Suprapubic skin (tissue), 4 donors: ENCODE measurements around the gene ARID1B. TPM values are rescaled to one million over a fixed set of nuclear protein-coding genes. Genes with fewer than 3 reads are reported as not detected.

Experiments
- DNase-seq, 2 donors: peaks; one replicate each; pipeline ENCODE4 v3.0.0-alpha.2; 2019; ENCODE audit warnings: low spot score in 2 of 2
- H3K27ac ChIP-seq: fragments of 200-600 bp; sonication (generic); one replicate; pipeline ENCODE4 v1.5.1; 2019
- H3K27me3 ChIP-seq: fragments of 200-600 bp; sonication (generic); one replicate; pipeline ENCODE4 v1.5.1; 2019
- H3K36me3 ChIP-seq: fragments of 200-600 bp; sonication (generic); one replicate; pipeline ENCODE4 v1.5.1; 2019
- H3K4me1 ChIP-seq: fragments of 200-600 bp; sonication (generic); one replicate; pipeline ENCODE4 v1.5.1; 2019
- H3K4me3 ChIP-seq: fragments of 200-600 bp; sonication (generic); one replicate; pipeline ENCODE4 v1.5.1; 2019; ENCODE audit warnings: mild to moderate bottlenecking
- H3K9me3 ChIP-seq: fragments of 200-600 bp; sonication (generic); one replicate; pipeline ENCODE4 v1.5.1; 2019
- CTCF ChIP-seq, 2 donors: fragments of 200-600 bp in 1 of 2; fragments of 450-650 bp in 1 of 2; sonication (generic) in 1 of 2; IDR thresholded peaks; one replicate each; pipeline ENCODE4 v1.5.1; 2016 to 2019; ENCODE audit warnings: antibody characterized with exemption in 2 of 2, mild to moderate bottlenecking in 1 of 2, moderate library complexity in 1 of 2
- EP300 ChIP-seq: sonication (generic); formaldehyde crosslinking; IDR thresholded peaks from one replicate; pipeline ENCODE4 v1.6.1; 2017; ENCODE audit warnings: antibody characterized with exemption
- POLR2A ChIP-seq, 2 donors: fragments of 450-650 bp; IDR thresholded peaks; one replicate each; pipeline ENCODE4 v1.6.1; 2017; ENCODE audit warnings: antibody characterized with exemption in 2 of 2, mild to moderate bottlenecking in 2 of 2, moderate library complexity in 2 of 2
- POLR2AphosphoS5 ChIP-seq, 3 donors: sonication (generic); formaldehyde crosslinking; IDR thresholded peaks; one replicate each; pipeline ENCODE4 v1.6.1; 2017; ENCODE audit warnings: antibody characterized with exemption in 3 of 3
- WGBS: methylation state at CpG from one replicate; pipeline ENCODE4 v1.1.5; 2018; 5-methylcytosine and 5-hydroxymethylcytosine counted together
- total RNA-seq, 4 donors: library from RNA; depleted of rRNA; stranded (reverse); fragments of >200 nt; gene quantifications; one replicate each; pipeline ENCODE4 v1.1.0, GENCODE V29; 2016

Gene ARID1B
- total RNA-seq, 4 donors from 2014 or later, result 102 to 233 (median 129) TPM

- TF ChIP-seq CTCF (IDR thresholded peaks at IDR 0.05) (no peak), POLR2AphosphoS5 (IDR thresholded peaks at IDR 0.05) (no peak), EP300 (no peak), POLR2A (IDR thresholded peaks at IDR 0.05) (no peak)
- Histone ChIP-seq H3K36me3 (no peaks in the 10 kb centered on the region), H3K27me3 (no peaks in the 10 kb centered on the region), H3K27ac (no peak overlapping the region), H3K9me3 (no peaks in the 10 kb centered on the region), H3K4me3 (no peak overlapping the region), H3K4me1 (peaks cover 23% of the 10 kb centered on the region)
- 91% methylated on average over 14 of the region's 14 CpGs for WGBS
- DNase-seq, result no peak
Observed at GRCh38 chr6:157246771-157247484, 469.8 kb downstream of the ARID1B start.

- Histone ChIP-seq H3K36me3 (no peaks in the 10 kb centered on the region), H3K4me3 (no peak overlapping the region), H3K27ac (no peak overlapping the region), H3K4me1 (peaks cover 18% of the 10 kb centered on the region), H3K27me3 (no peaks in the 10 kb centered on the region), H3K9me3 (no peaks in the 10 kb centered on the region)
- DNase-seq, result no peak
- 77% methylated on average over 1 of the region's 1 CpG for WGBS
- TF ChIP-seq POLR2A (IDR thresholded peaks at IDR 0.05), result no peak
- no peak for TF ChIP-seq POLR2AphosphoS5 (IDR thresholded peaks at IDR 0.05)
- no peak for TF ChIP-seq EP300
- no peak for TF ChIP-seq CTCF (IDR thresholded peaks at IDR 0.05)
Observed at GRCh38 chr6:157248264-157248663, 471.1 kb downstream of the ARID1B start.

- Histone ChIP-seq H3K9me3 (no peaks in the 10 kb centered on the region), H3K27me3 (no peaks in the 10 kb centered on the region), H3K4me1 (peaks cover 16% of the 10 kb centered on the region), H3K4me3 (no peak overlapping the region), H3K27ac (no peak overlapping the region), H3K36me3 (no peaks in the 10 kb centered on the region)
- DNase-seq, result no peak
- WGBS, result 89% methylated on average over 8 of the region's 8 CpGs
- TF ChIP-seq POLR2AphosphoS5 (IDR thresholded peaks at IDR 0.05) (no peak), EP300 (no peak), POLR2A (IDR thresholded peaks at IDR 0.05) (no peak), CTCF (IDR thresholded peaks at IDR 0.05) (no peak)
Observed at GRCh38 chr6:157249826-157250225, 472.6 kb downstream of the ARID1B start.

- 94% methylated on average over 6 of the region's 8 CpGs for WGBS
- Histone ChIP-seq H3K4me3 (no peak overlapping the region), H3K27me3 (no peaks in the 10 kb centered on the region), H3K9me3 (no peaks in the 10 kb centered on the region), H3K4me1 (no peaks in the 10 kb centered on the region), H3K36me3 (no peaks in the 10 kb centered on the region), H3K27ac (no peak overlapping the region)
- no peak for TF ChIP-seq CTCF (IDR thresholded peaks at IDR 0.05)
- TF ChIP-seq POLR2AphosphoS5 (IDR thresholded peaks at IDR 0.05), result no peak
- no peak for TF ChIP-seq EP300
- no peak for TF ChIP-seq POLR2A (IDR thresholded peaks at IDR 0.05)
- no peak for DNase-seq
Observed at GRCh38 chr6:157251586-157252247, 474.5 kb downstream of the ARID1B start.

GRCh38 chr6:157253017-157253416 is 475.8 kb downstream of the ARID1B start:
- 82% methylated on average over 6 of the region's 7 CpGs for WGBS

More at GRCh38 chr6:157253017-157253416, 475.8 kb downstream of the ARID1B start:
- no peaks in the 10 kb centered on the region for H3K36me3 ChIP-seq
- no peaks in the 10 kb centered on the region for H3K9me3 ChIP-seq
- H3K27me3 ChIP-seq, result no peaks in the 10 kb centered on the region
- no peak overlapping the region for H3K27ac ChIP-seq
- TF ChIP-seq POLR2AphosphoS5 (IDR thresholded peaks at IDR 0.05) (no peak), POLR2A (IDR thresholded peaks at IDR 0.05) (no peak), CTCF (IDR thresholded peaks at IDR 0.05) (no peak), EP300 (no peak)
- no peaks in the 10 kb centered on the region for H3K4me1 ChIP-seq
- no peak overlapping the region for H3K4me3 ChIP-seq
- no peak for DNase-seq
